Measurements from ENCODE around the gene EIF4EBP3. TPM values are rescaled to one million over a fixed set of nuclear protein-coding genes. Genes with fewer than 3 reads are reported as not detected.
"Not testable (repeated sequence)": the region's sequence is repeated elsewhere in the genome, so short reads cannot be mapped to it uniquely, and the experiment has no call there.

Gene EIF4EBP3
- polyA plus RNA-seq, 1 of the 3 experiments (the other 2 are of a cell fraction), result 1.1 TPM

GRCh38 chr5:140591747-140592372 is 44.4 kb downstream of the EIF4EBP3 start:
- peak overlapping the region; percentile 10; the same call in 1 of the 2 replicates for H2AFZ ChIP-seq (ENCODE audit: low read depth)
- no peaks in the 10 kb centered on the region for H3K27me3 ChIP-seq (ENCODE audit: insufficient read depth)
- no peaks in the 10 kb centered on the region for H3K36me3 ChIP-seq (replicated peaks in 1 of 2; ENCODE audit: control insufficient read depth in 1 of 2, insufficient read depth in 2 of 2, low read length in 1 of 2)
- H3K79me2 ChIP-seq (ENCODE audit: insufficient read depth), result no peaks in the 10 kb centered on the region
- H3F3A ChIP-seq (replicated peaks; ENCODE audit: insufficient read depth), result no peaks in the 10 kb centered on the region
- H3K9ac ChIP-seq, result no peak overlapping the region
- H3K27ac ChIP-seq (ENCODE audit: low read depth in 2 of 2, low read length in 1 of 2), result no peak overlapping the region
- DNase-seq, result no peak
- 49% methylated on average over 5 of the region's 5 CpGs for WGBS (ENCODE audit: low lambda C conversion rate)
- CTCF ChIA-PET, result no interaction called here
- H3K9me2 ChIP-seq, result no peaks in the 10 kb centered on the region
- H3K9me3 ChIP-seq, result no peaks in the 10 kb centered on the region
- POLR2A ChIA-PET, result no interaction called here
- no peak overlapping the region for H3K4me3 ChIP-seq (ENCODE audit: low read depth in 2 of 2, low read length in 1 of 2)
- no peak overlapping the region for H3K4me2 ChIP-seq
- peaks cover 0 to 3% of the 10 kb centered on the region in 2 experiments; a peak in 1 of 4 replicates for H3K4me1 ChIP-seq (ENCODE audit: control insufficient read depth in 1 of 2, insufficient read depth in 2 of 2, low read depth in 1 of 2, low read length in 1 of 2)
- TF ChIP-seq FOXM1 (IDR thresholded peaks at IDR 0.05; ENCODE audit: low read depth), result no peak
- TF ChIP-seq, protein P1, sequence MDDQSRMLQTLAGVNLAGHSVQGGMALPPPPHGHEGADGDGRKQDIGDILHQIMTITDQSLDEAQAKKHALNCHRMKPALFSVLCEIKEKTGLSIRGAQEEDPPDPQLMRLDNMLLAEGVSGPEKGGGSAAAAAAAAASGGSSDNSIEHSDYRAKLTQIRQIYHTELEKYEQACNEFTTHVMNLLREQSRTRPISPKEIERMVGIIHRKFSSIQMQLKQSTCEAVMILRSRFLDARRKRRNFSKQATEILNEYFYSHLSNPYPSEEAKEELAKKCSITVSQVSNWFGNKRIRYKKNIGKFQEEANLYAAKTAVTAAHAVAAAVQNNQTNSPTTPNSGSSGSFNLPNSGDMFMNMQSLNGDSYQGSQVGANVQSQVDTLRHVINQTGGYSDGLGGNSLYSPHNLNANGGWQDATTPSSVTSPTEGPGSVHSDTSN (IDR thresholded peaks at IDR 0.05), result 0 out of 2 replicates have a peak, but pooled peaks have one; percentile 7
- H4K20me1 ChIP-seq (ENCODE audit: insufficient read depth), result no peaks in the 10 kb centered on the region

DNA sequence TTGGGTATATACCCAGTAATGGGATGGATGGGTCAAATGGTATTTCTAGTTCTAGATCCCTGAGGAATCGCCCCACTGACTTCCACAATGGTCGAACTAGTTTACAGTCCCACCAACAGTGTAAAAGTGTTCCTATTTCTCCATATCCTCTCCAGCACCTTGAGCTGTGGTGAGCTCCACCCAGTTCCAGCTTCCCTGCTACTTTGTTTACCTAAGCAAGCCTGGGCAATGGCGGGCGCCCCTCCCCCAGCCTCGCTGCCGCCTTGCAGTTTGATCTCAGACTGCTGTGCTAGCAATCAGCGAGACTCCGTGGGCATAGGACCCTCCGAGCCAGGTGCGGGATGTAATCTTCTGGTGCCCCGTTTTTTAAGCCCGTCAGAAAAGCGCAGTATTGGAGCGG is 45.6 kb downstream of the EIF4EBP3 start:
- POLR2A ChIA-PET; H3K4me1 ChIP-seq (ENCODE audit: control insufficient read depth in 1 of 2, insufficient read depth in 2 of 2, low read depth in 1 of 2, low read length in 1 of 2); H3K4me2 ChIP-seq; H3K27me3 ChIP-seq (ENCODE audit: insufficient read depth); H3K9me2 ChIP-seq; DNase-seq; H3F3A ChIP-seq (replicated peaks; ENCODE audit: insufficient read depth); H3K9me3 ChIP-seq; H3K79me2 ChIP-seq (ENCODE audit: insufficient read depth); H2AFZ ChIP-seq (ENCODE audit: low read depth); H3K27ac ChIP-seq (ENCODE audit: low read depth in 2 of 2, low read length in 1 of 2); H4K20me1 ChIP-seq (ENCODE audit: insufficient read depth); H3K9ac ChIP-seq; H3K36me3 ChIP-seq (replicated peaks in 1 of 2; ENCODE audit: control insufficient read depth in 1 of 2, insufficient read depth in 2 of 2, low read length in 1 of 2); CTCF ChIA-PET; H3K4me3 ChIP-seq (ENCODE audit: low read depth in 2 of 2, low read length in 1 of 2): not testable (repeated sequence)
- 64% methylated on average over 11 of the region's 14 CpGs for WGBS (ENCODE audit: low lambda C conversion rate)

DNA sequence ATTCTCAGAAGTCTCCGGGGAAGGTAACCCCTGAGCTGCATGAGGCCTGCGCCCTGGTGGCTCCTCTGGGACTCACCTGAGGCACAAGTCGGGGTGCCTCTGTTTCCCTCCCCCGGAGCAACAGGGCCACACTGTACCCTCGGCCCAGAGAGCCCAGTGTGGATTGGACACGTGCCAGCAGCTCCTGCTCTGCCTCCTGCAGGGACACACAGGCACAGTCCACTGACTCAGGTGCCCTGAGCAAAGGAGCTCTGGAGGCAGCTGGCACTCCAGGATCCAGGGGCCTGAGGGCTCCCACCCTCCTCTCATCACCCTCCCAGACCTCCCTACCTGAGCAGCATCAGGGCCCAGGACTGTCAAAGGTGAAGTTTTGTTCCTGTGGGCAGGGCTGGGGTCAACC is 46.7 kb downstream of the EIF4EBP3 start:
- no peak overlapping the region for H2AFZ ChIP-seq (ENCODE audit: low read depth)
- H3K4me3 ChIP-seq (ENCODE audit: low read depth in 2 of 2, low read length in 1 of 2), result no peak overlapping the region
- DNase-seq, result no peak
- H3K9ac ChIP-seq, result no peak overlapping the region
- peaks cover 0 to 3% of the 10 kb centered on the region in 2 experiments; a peak in 1 of 4 replicates for H3K4me1 ChIP-seq (ENCODE audit: control insufficient read depth in 1 of 2, insufficient read depth in 2 of 2, low read depth in 1 of 2, low read length in 1 of 2)
- H3K36me3 ChIP-seq (replicated peaks in 1 of 2; ENCODE audit: control insufficient read depth in 1 of 2, insufficient read depth in 2 of 2, low read length in 1 of 2), result no peaks in the 10 kb centered on the region
- WGBS (ENCODE audit: low lambda C conversion rate), result 33% methylated on average over 5 of the region's 6 CpGs
- no peaks in the 10 kb centered on the region for H3F3A ChIP-seq (replicated peaks; ENCODE audit: insufficient read depth)
- no peaks in the 10 kb centered on the region for H4K20me1 ChIP-seq (ENCODE audit: insufficient read depth)
- ChIA-PET POLR2A (no interaction called here), CTCF (no interaction called here)
- H3K27ac ChIP-seq (ENCODE audit: low read depth in 2 of 2, low read length in 1 of 2), result no peak overlapping the region
- no peaks in the 10 kb centered on the region for H3K9me3 ChIP-seq
- H3K9me2 ChIP-seq, result no peaks in the 10 kb centered on the region
- H3K79me2 ChIP-seq (ENCODE audit: insufficient read depth), result no peaks in the 10 kb centered on the region
- no peaks in the 10 kb centered on the region for H3K27me3 ChIP-seq (ENCODE audit: insufficient read depth)
- no peak overlapping the region for H3K4me2 ChIP-seq
- TF ChIP-seq RAD21 (IDR thresholded peaks at IDR 0.05; ENCODE audit: low read length) (no peak), MXI1 (IDR thresholded peaks at IDR 0.05; ENCODE audit: low read depth, low read length) (no peak), NRF1 (IDR thresholded peaks at IDR 0.05; ENCODE audit: low read depth, low read length) (no peak), SMC3 (IDR thresholded peaks at IDR 0.05; ENCODE audit: low read depth, low read length) (no peak), FOSL2 (IDR thresholded peaks at IDR 0.05; ENCODE audit: borderline replicate concordance, low read depth) (no peak), RCOR1 (IDR thresholded peaks at IDR 0.05; ENCODE audit: low read length) (no peak), YY1 (IDR thresholded peaks at IDR 0.05; ENCODE audit: low read depth) (no peak), RFX5 (IDR thresholded peaks at IDR 0.05; ENCODE audit: low read length) (no peak), EZH2phosphoT487 (IDR thresholded peaks at IDR 0.05; ENCODE audit: borderline replicate concordance, low read depth) (no peak), RXRA (IDR thresholded peaks at IDR 0.05; ENCODE audit: borderline replicate concordance, low read depth) (no peak), TCF12 (IDR thresholded peaks at IDR 0.05) (no peak)
- TF ChIP-seq, protein P2, sequence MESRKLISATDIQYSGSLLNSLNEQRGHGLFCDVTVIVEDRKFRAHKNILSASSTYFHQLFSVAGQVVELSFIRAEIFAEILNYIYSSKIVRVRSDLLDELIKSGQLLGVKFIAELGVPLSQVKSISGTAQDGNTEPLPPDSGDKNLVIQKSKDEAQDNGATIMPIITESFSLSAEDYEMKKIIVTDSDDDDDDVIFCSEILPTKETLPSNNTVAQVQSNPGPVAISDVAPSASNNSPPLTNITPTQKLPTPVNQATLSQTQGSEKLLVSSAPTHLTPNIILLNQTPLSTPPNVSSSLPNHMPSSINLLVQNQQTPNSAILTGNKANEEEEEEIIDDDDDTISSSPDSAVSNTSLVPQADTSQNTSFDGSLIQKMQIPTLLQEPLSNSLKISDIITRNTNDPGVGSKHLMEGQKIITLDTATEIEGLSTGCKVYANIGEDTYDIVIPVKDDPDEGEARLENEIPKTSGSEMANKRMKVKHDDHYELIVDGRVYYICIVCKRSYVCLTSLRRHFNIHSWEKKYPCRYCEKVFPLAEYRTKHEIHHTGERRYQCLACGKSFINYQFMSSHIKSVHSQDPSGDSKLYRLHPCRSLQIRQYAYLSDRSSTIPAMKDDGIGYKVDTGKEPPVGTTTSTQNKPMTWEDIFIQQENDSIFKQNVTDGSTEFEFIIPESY (IDR thresholded peaks at IDR 0.05; ENCODE audit: borderline replicate concordance, low read depth), result no peak
- TF ChIP-seq, protein P1 (IDR thresholded peaks at IDR 0.05), result no peak
- TF ChIP-seq, protein P3, sequence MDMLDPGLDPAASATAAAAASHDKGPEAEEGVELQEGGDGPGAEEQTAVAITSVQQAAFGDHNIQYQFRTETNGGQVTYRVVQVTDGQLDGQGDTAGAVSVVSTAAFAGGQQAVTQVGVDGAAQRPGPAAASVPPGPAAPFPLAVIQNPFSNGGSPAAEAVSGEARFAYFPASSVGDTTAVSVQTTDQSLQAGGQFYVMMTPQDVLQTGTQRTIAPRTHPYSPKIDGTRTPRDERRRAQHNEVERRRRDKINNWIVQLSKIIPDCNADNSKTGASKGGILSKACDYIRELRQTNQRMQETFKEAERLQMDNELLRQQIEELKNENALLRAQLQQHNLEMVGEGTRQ (IDR thresholded peaks at IDR 0.05; ENCODE audit: borderline replicate concordance, low read depth, low read length), result no peak
- TF ChIP-seq, protein P4, sequence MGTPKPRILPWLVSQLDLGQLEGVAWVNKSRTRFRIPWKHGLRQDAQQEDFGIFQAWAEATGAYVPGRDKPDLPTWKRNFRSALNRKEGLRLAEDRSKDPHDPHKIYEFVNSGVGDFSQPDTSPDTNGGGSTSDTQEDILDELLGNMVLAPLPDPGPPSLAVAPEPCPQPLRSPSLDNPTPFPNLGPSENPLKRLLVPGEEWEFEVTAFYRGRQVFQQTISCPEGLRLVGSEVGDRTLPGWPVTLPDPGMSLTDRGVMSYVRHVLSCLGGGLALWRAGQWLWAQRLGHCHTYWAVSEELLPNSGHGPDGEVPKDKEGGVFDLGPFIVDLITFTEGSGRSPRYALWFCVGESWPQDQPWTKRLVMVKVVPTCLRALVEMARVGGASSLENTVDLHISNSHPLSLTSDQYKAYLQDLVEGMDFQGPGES (IDR thresholded peaks at IDR 0.05; ENCODE audit: low read depth, low read length), result no peak
